Transverse colon (tissue), 4 donors: Measurements from ENCODE around the gene ACSF3. TPM values are rescaled to one million over a fixed set of nuclear protein-coding genes. Genes with fewer than 3 reads are reported as not detected.

ENCODE experiments used
- DNase-seq: peaks from one replicate; pipeline ENCODE4 v3.0.0-alpha.2; 2019
- H3K27ac ChIP-seq, 4 donors: fragments of 200-600 bp; sonication (generic); 2 replicates each; pipeline ENCODE4 v1.5.1; 2016 to 2018; ENCODE audit warnings: inconsistent platforms in 4 of 4
- H3K27me3 ChIP-seq: fragments of 200-600 bp; sonication (generic); 2 replicates; pipeline ENCODE4 v1.5.1; 2017; ENCODE audit warnings: inconsistent platforms
- H3K36me3 ChIP-seq, 4 donors: fragments of 200-600 bp; sonication (generic); 2 replicates each; pipeline ENCODE4 v1.5.1; 2017 to 2019; ENCODE audit warnings: inconsistent platforms in 4 of 4
- H3K4me1 ChIP-seq, 4 donors: fragments of 200-600 bp; sonication (generic); 2 replicates each; pipeline ENCODE4 v1.5.1; 2017 to 2020; ENCODE audit warnings: inconsistent platforms in 4 of 4
- H3K4me3 ChIP-seq, 4 donors: fragments of 200-600 bp; sonication (generic); 1 replicate in 1 of 4; 2 replicates in 3 of 4; pipeline versions ENCODE4 v1.5.1 to v1.6.1; 2017 to 2019; ENCODE audit warnings: inconsistent platforms in 4 of 4
- H3K9me3 ChIP-seq, 2 donors: fragments of 200-600 bp; sonication (generic); 2 replicates each; pipeline ENCODE4 v1.5.1; 2017 to 2019; ENCODE audit warnings: inconsistent platforms in 2 of 2
- EP300 ChIP-seq: sonication (generic); formaldehyde crosslinking; IDR thresholded peaks from one replicate; pipeline ENCODE4 v1.6.1; 2017; ENCODE audit warnings: antibody characterized with exemption, low read depth
- POLR2A ChIP-seq: fragments of 450-650 bp; IDR thresholded peaks from one replicate; pipeline ENCODE4 v1.6.1; 2016; ENCODE audit warnings: antibody characterized with exemption, mild to moderate bottlenecking, moderate library complexity
- POLR2AphosphoS5 ChIP-seq, 3 donors: sonication (generic); formaldehyde crosslinking; IDR thresholded peaks; one replicate each; pipeline ENCODE4 v1.6.1; 2016; ENCODE audit warnings: antibody characterized with exemption in 3 of 3
- WGBS, 2 donors: methylation state at CpG; one replicate each; pipeline ENCODE4 v1.1.5; 2018; ENCODE audit warnings: low coverage in 1 of 2; 5-methylcytosine and 5-hydroxymethylcytosine counted together
- in situ Hi-C, 4 donors: fragments of 200-750 bp; cut with MboI; loops; one replicate each; pipeline versions ENCODE4 v1.15.0 to v1.15.1; 2017; ENCODE audit warnings: low sequenced_read_pairs in 3 of 4, low pct_ligation_motif_present in 1 of 4, low pct_unique_long_range_greater_than_20kb in 1 of 4
- intact Hi-C: fragments of 100-400 bp; cut with DNase I; formaldehyde crosslinking; loops from one replicate; pipeline ENCODE4 v1.15.1; 2023; ENCODE audit warnings: low total_unique reads
- total RNA-seq, 4 donors: library from RNA; depleted of rRNA; stranded (reverse); fragments of >200 nt; gene quantifications; one replicate each; pipeline ENCODE4 v1.1.0, GENCODE V29; 2016
- TF ChIP-seq, protein P1 (sequence below), 5 experiments: fragments of 200-600 bp in 3 of 5; fragments of 450-650 bp in 2 of 5; sonication (generic) in 3 of 5; IDR thresholded peaks; 1 replicate in 2 of 5; 2 replicates in 3 of 5; pipeline ENCODE4 v1.5.1; 2016 to 2017; ENCODE audit warnings: antibody characterized with exemption in 5 of 5, inconsistent platforms in 3 of 5, mild to moderate bottlenecking in 2 of 5, moderate library complexity in 1 of 5

The ACSF3 gene
- total RNA-seq, 4 donors from 2014 or later: 54.5 to 120 (median 75.8) TPM

DNA sequence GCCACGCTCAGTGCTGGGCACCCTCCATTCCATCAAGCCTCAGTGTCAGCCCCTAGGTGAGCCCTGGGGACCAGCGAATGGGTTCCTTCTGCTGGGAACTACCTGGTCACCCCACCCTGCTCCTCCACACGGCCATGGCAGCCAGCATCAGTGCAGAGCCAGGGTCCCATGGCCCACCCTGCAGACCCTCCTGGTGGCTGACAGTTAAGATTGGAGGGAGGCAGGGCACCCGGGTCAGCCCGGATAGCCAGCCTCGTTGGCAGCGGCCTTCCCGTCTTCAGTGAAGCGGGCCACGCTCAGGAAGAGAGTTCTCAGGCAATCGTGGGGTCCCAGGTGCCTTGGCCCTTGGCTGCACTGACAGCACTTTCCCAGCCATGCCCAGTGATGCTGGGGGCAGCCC, 37.1 kb upstream of the ACSF3 start:
- H3K27me3 ChIP-seq: peaks cover 14% of the 10 kb centered on the region
- intact Hi-C loops: no loop called here
- in situ Hi-C loops: no loop called here
- no peak overlapping the region for H3K4me3 ChIP-seq
- WGBS, 2 donors: 90% methylated on average over 11 of the region's 11 CpGs; no CpG with 5 or more reads in 1 of the 2 donors
- TF ChIP-seq POLR2A (no peak), POLR2AphosphoS5 (IDR thresholded peaks at IDR 0.05) (no peak), EP300 (no peak)
- TF ChIP-seq, protein P1, sequence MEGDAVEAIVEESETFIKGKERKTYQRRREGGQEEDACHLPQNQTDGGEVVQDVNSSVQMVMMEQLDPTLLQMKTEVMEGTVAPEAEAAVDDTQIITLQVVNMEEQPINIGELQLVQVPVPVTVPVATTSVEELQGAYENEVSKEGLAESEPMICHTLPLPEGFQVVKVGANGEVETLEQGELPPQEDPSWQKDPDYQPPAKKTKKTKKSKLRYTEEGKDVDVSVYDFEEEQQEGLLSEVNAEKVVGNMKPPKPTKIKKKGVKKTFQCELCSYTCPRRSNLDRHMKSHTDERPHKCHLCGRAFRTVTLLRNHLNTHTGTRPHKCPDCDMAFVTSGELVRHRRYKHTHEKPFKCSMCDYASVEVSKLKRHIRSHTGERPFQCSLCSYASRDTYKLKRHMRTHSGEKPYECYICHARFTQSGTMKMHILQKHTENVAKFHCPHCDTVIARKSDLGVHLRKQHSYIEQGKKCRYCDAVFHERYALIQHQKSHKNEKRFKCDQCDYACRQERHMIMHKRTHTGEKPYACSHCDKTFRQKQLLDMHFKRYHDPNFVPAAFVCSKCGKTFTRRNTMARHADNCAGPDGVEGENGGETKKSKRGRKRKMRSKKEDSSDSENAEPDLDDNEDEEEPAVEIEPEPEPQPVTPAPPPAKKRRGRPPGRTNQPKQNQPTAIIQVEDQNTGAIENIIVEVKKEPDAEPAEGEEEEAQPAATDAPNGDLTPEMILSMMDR (IDR thresholded peaks at IDR 0.05): no peak
- DNase-seq: no peak
- no peaks in the 10 kb centered on the region for H3K9me3 ChIP-seq
- H3K27ac ChIP-seq: no peak overlapping the region
- H3K4me1 ChIP-seq: peaks cover 0 to 18% (median 15%) of the 10 kb centered on the region in 4 donors
- H3K36me3 ChIP-seq: no peaks in the 10 kb centered on the region

GRCh38 chr16:89057738-89058137, 35.9 kb upstream of the ACSF3 start:
- no peaks in the 10 kb centered on the region for H3K36me3 ChIP-seq
- no peak overlapping the region for H3K4me3 ChIP-seq
- no peaks in the 10 kb centered on the region for H3K9me3 ChIP-seq
- peaks cover 0 to 12% (median 9%) of the 10 kb centered on the region in 4 donors for H3K4me1 ChIP-seq
- in situ Hi-C loops: no loop called here
- H3K27me3 ChIP-seq: peaks cover 14% of the 10 kb centered on the region
- intact Hi-C loops: no loop called here
- TF ChIP-seq POLR2AphosphoS5 (IDR thresholded peaks at IDR 0.05): no peak
- TF ChIP-seq EP300: no peak
- TF ChIP-seq, protein P1 (IDR thresholded peaks at IDR 0.05): no peak
- no peak for TF ChIP-seq POLR2A
- no peak overlapping the region for H3K27ac ChIP-seq
- no peak for DNase-seq
- WGBS, 2 donors: 57% methylated on average over 2 of the region's 9 CpGs; no CpG with 5 or more reads in 1 of the 2 donors

DNA sequence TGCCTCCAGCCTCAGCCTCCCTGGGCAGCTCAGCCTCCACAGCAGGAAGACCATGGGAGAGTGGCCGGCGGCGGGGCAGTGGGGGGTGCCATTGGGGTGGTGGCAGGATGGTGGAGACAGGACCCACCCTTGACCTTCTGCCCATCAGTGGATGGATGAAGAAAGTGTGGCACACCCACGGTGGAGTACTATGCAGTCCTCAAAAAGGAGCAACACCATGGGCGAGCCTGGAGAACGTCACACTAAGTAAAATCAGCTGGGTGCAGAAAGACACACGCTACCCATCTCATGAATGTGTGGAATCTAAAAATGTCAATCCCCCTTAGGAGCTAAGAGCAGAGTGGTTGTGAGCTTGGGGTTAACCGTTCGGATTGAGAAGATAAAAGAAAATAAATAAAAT, 34.8 kb upstream of the ACSF3 start:
- H3K4me1 ChIP-seq: peaks cover 0 to 6% (median 5%) of the 10 kb centered on the region in 4 donors
- H3K9me3 ChIP-seq: no peaks in the 10 kb centered on the region
- H3K27me3 ChIP-seq: peaks cover 18% of the 10 kb centered on the region
- H3K27ac ChIP-seq: no peak overlapping the region
- in situ Hi-C loops: no loop called here
- intact Hi-C loops: no loop called here
- no peak for TF ChIP-seq POLR2A
- TF ChIP-seq, protein P1 (IDR thresholded peaks at IDR 0.05): no peak
- TF ChIP-seq EP300: no peak
- TF ChIP-seq POLR2AphosphoS5 (IDR thresholded peaks at IDR 0.05): no peak
- no peaks in the 10 kb centered on the region for H3K36me3 ChIP-seq
- 95 to 100% methylated on average over 2 to 9 of the region's 9 CpGs for WGBS, 2 donors
- no peak overlapping the region for H3K4me3 ChIP-seq
- DNase-seq: no peak

GRCh38 chr16:89060207-89060794, 33.4 kb upstream of the ACSF3 start:
- TF ChIP-seq EP300 (no peak), POLR2AphosphoS5 (IDR thresholded peaks at IDR 0.05) (no peak), POLR2A (no peak)
- TF ChIP-seq, protein P1 (IDR thresholded peaks at IDR 0.05): no peak
- Histone ChIP-seq H3K27me3 (peaks cover 18% of the 10 kb centered on the region), H3K4me1 (no peaks in the 10 kb centered on the region), H3K27ac (no peak overlapping the region), H3K36me3 (no peaks in the 10 kb centered on the region), H3K4me3 (no peak overlapping the region), H3K9me3 (no peaks in the 10 kb centered on the region)
- 56 to 59% methylated on average over 12 of the region's 12 CpGs for WGBS, 2 donors
- intact Hi-C loops: no loop called here
- in situ Hi-C loops: no loop called here
- DNase-seq: no peak
